Left hindlimb (tissue), 1 donor: ENCODE measurements around the gene WFDC6.
"Not testable (repeated sequence)": the region's sequence is repeated elsewhere in the genome, so short reads cannot be mapped to it uniquely, and the experiment has no call there.

Source experiments
- DNase-seq: peaks from one replicate; pipeline ENCODE4 v3.0.0-alpha.2; 2018

WFDC6 gene

GRCh38 chr20:45539382-45539781 lies at the start of gene WFDC6:
TSS of gene WFDC6 (minus strand) at chr20:45539482. CDS start at chr20:45539407, 75 bp downstream.
- no peak for DNase-seq

- DNase-seq, result no peak
These were observed 49.5 kb upstream of the WFDC6 start for GRCh38 chr20:45588800-45589199.

GRCh38 chr20:45585986-45586385 lies 46.7 kb upstream of the WFDC6 start:
- not testable (repeated sequence) for DNase-seq

GRCh38 chr20:45584294-45584693 lies 45.0 kb upstream of the WFDC6 start:
- DNase-seq, result not testable (repeated sequence)

- no peak for DNase-seq
These were observed 44.2 kb upstream of the WFDC6 start for GRCh38 chr20:45583502-45583901.

GRCh38 chr20:45581702-45582101 lies 42.4 kb upstream of the WFDC6 start:
- DNase-seq, result no peak

GRCh38 chr20:45579184-45579583 lies 39.9 kb upstream of the WFDC6 start, which contains the start of gene WFDC8:
TSS of gene WFDC8 (minus strand) at chr20:45579284. CDS start at chr20:45579247, 37 bp downstream.
- no peak for DNase-seq

- DNase-seq, result no peak
These were observed 38.9 kb upstream of the WFDC6 start for GRCh38 chr20:45578231-45578630.

GRCh38 chr20:45576995-45577394 lies 37.7 kb upstream of the WFDC6 start:
- no peak for DNase-seq

GRCh38 chr20:45575931-45576330 lies 36.6 kb upstream of the WFDC6 start:
- DNase-seq, result no peak

GRCh38 chr20:45569650-45570049 lies 30.4 kb upstream of the WFDC6 start:
- not testable (repeated sequence) for DNase-seq

GRCh38 chr20:45564760-45565276 lies 25.5 kb upstream of the WFDC6 start:
- DNase-seq, result no peak

GRCh38 chr20:45555198-45555597 lies 15.9 kb upstream of the WFDC6 start:
- DNase-seq, result no peak

GRCh38 chr20:45552456-45552855 lies 13.2 kb upstream of the WFDC6 start:
- DNase-seq, result no peak

- no peak for DNase-seq
These were observed 11.5 kb upstream of the WFDC6 start for GRCh38 chr20:45550765-45551164.

GRCh38 chr20:45548410-45548809 lies 9.1 kb upstream of the WFDC6 start:
- no peak for DNase-seq

GRCh38 chr20:45547206-45547770 lies 8.0 kb upstream of the WFDC6 start, which contains the start of gene EPPIN:
TSS of gene EPPIN (minus strand) at chr20:45547401. CDS start at chr20:45547357, 44 bp downstream.
- no peak for DNase-seq

- DNase-seq, result no peak
These were observed 6.6 kb upstream of the WFDC6 start for GRCh38 chr20:45545754-45546453.

GRCh38 chr20:45545351-45545750 lies 6.1 kb upstream of the WFDC6 start:
- DNase-seq, result no peak

- DNase-seq, result no peak
These were observed 978 bp downstream of the WFDC6 start for GRCh38 chr20:45538209-45538799.

GRCh38 chr20:45527294-45527693 lies 12.0 kb downstream of the WFDC6 start:
- DNase-seq, result no peak

- DNase-seq, result no peak
These were observed 15.5 kb downstream of the WFDC6 start for GRCh38 chr20:45523821-45524220.

- DNase-seq, result no peak
These were observed 21.0 kb downstream of the WFDC6 start for GRCh38 chr20:45518282-45518681.
